GM06990 (cell line): Measurements from ENCODE around the gene FAM187B.

ENCODE experiments used
- DNase-seq: peaks from one replicate; pipeline ENCODE4 v3.0.0-alpha.2; 2011; ENCODE audit not compliant: insufficient read length; ENCODE audit errors: extremely low read depth
- H3K27me3 ChIP-seq: replicated peaks from 2 replicates; pipeline ENCODE4 v1.6.0; 2011; ENCODE audit warnings: low read length; ENCODE audit not compliant: control insufficient read depth, insufficient read depth
- H3K36me3 ChIP-seq: 2 replicates; pipeline ENCODE4 v1.5.1; 2011; ENCODE audit warnings: low read length; ENCODE audit not compliant: control insufficient read depth, insufficient read depth
- H3K4me3 ChIP-seq: replicated peaks from 2 replicates; pipeline ENCODE4 v1.5.1; 2011; ENCODE audit warnings: low read depth, mild to moderate bottlenecking, control low read depth, low read length
- TF ChIP-seq, protein P1 (sequence below): IDR thresholded peaks from 2 replicates; pipeline ENCODE4 v1.5.1; 2011; ENCODE audit warnings: low read length, control low read depth, mild to moderate bottlenecking, inconsistent platforms; ENCODE audit not compliant: insufficient read depth, poor library complexity, severe bottlenecking

Gene FAM187B

DNA sequence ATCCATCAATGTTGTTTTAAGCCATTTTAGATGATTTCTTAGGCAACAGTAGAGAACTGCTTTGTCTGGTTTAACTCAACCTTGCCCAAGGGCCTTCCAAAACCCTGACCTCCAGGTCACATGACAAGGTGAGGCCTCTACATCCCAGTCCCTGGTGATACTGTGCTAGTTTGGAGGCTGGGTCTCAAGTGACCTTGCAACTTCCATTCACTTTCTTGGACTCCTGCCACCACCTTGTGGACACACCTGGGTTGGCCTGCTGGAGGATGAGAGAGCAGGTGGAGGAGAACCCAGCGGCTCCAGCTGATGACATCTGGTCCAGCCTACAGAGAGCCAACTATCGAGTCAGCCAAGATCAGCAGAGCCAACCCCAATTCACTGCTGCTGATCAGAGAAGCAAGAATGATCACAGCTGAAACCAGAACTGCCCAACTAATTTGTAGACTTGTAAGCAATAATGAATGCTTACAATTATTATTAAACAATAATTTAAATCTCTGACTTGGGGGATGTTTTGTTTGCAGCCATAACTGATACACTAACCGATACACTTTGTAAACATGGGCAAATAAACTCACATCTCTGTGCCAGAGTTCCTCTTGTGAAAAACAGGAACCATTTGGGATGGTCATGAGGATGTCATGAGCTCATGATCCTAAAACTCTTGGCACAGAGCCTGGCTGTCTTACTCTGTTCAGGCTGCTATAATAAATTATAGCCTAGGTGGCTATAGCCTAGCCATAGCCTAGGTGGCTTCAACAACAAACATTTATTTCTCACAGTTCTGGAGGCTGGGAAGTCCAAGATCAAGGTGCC is 11.5 kb downstream of the FAM187B start:
- peak; percentile 30 for DNase-seq
- Histone ChIP-seq H3K36me3 (no peaks in the 10 kb centered on the region), H3K27me3 (no peaks in the 10 kb centered on the region)

DNA sequence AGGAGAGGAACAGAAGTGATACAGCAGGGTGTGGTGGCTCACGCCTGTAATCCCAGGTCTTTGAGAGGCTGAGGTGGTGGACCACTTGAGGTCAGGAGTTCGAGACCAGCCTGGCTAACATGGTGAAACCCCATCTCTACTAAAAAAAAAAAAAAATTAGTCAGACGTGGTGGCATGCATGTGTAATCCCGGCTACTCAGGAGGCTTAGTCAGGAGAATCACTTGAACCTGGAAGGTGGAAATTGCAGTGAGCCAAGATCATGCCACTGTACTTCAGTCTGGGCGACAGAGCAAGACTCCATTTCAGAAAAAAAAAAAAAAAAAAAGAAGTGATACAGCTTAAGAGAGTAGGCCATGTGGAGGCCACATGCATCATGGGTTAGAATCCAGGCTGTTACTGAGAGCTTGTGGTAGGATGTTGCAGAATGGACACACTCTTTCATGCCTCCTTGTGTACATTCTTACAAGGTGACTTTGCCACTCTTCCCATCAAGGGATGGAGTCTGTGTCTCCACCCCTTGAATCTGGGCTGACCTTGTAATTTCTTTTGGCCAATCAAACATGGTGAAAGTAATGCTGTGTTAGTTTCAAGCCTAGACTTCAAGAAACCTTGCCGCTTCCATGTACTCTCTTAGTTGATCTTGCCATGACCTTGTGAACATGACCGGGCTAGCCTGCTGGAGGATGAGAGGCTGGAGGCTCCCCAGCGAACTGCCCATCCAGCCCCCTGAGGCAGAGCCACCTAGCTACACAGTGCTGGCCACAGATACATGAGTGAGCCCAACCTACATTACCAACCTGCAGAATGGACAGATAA is 12.3 kb downstream of the FAM187B start:
- Histone ChIP-seq H3K27me3 (no peaks in the 10 kb centered on the region), H3K36me3 (no peaks in the 10 kb centered on the region), H3K4me3 (no peak overlapping the region)
- DNase-seq, result no peak
- TF ChIP-seq, protein P1, sequence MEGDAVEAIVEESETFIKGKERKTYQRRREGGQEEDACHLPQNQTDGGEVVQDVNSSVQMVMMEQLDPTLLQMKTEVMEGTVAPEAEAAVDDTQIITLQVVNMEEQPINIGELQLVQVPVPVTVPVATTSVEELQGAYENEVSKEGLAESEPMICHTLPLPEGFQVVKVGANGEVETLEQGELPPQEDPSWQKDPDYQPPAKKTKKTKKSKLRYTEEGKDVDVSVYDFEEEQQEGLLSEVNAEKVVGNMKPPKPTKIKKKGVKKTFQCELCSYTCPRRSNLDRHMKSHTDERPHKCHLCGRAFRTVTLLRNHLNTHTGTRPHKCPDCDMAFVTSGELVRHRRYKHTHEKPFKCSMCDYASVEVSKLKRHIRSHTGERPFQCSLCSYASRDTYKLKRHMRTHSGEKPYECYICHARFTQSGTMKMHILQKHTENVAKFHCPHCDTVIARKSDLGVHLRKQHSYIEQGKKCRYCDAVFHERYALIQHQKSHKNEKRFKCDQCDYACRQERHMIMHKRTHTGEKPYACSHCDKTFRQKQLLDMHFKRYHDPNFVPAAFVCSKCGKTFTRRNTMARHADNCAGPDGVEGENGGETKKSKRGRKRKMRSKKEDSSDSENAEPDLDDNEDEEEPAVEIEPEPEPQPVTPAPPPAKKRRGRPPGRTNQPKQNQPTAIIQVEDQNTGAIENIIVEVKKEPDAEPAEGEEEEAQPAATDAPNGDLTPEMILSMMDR, result no peak

More for the DNA sequence above, 11.5 kb downstream of the FAM187B start:
- H3K4me3 ChIP-seq, result no peak overlapping the region
- TF ChIP-seq, protein P1, result peak; percentile 25

DNA sequence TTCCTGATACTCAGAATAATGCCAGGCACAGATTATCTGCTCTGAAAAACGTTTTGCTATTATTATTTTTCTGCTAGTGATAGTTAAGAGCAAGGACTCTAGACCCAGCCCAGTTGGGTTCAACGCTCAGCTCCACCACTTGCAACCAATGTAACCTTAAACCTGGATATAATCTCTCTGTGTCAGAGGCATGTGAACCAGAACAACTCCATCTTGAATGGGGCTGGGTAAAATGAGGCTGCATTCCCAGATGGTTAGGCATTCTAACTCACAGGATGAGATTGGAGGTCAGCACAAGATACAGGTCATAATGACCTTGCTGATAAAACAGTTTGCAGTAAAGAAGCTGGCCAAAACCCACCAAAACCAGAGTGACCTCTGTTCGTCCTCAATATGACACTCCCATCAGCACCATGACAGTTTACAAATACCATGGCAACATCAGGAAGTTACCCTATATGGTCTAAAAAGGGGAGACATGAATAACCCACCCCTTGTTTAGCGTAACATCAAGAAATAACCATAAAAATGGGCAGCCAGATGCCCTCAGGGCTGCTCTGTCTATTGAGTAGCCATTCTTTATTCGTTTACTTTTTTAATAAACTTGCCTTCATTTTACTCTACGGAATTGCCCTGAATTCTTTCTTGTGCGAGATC is 13.6 kb downstream of the FAM187B start:
- Histone ChIP-seq H3K4me3 (no peak overlapping the region), H3K27me3 (no peaks in the 10 kb centered on the region)
- DNase-seq, result no peak

DNA sequence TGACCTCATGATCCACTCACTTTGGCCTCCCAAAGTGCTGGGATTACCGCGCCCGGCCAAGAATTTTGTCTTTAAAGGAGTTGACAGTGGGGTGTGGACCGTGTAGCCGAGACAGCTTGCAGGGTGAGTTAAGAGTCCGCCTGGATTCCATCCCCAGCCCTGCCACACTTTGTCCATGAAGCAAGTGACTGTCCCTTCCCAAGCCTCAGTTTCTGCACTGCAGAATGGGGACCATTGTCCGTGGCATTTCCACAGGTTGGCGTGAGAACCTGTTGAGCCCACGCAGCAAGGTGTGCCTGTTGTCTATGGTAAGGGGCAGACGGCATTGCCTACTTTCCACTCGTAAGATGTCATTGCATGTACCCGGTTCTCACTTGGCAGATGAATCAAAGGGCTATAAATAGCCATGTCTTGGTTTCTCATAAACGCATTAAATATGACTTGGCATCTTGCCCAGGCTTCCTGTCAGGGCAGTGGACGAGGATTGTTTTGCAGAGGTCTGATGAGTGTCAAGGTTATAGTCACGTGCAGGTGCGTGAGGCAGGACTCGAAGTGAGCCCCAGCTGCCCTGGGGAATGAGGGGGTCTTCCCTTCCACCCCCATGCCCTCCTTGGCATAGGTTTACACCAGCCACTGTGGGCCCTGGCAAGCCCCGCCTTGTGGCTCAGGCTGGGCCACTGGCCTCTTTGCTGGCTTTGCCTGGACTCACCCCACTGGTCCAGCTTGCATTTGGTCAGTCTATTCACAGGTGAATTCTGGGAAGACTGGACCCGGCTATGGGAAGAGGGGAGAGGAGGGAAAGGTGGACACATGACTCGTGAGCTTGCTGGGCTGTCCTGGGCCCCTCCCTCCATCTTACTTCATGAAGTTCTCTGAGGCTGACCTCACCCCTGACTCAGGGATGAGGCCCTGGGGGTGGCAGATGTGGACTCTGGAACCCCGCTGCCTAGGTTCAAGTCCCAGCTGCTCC is 14.6 kb downstream of the FAM187B start:
- Histone ChIP-seq H3K4me3 (no peak overlapping the region), H3K36me3 (no peaks in the 10 kb centered on the region), H3K27me3 (no peaks in the 10 kb centered on the region)
- TF ChIP-seq, protein P1, result no peak
- DNase-seq, result peak; percentile 75

More for the DNA sequence above, 13.6 kb downstream of the FAM187B start:
- TF ChIP-seq, protein P1, result no peak
- H3K36me3 ChIP-seq, result no peaks in the 10 kb centered on the region

DNA sequence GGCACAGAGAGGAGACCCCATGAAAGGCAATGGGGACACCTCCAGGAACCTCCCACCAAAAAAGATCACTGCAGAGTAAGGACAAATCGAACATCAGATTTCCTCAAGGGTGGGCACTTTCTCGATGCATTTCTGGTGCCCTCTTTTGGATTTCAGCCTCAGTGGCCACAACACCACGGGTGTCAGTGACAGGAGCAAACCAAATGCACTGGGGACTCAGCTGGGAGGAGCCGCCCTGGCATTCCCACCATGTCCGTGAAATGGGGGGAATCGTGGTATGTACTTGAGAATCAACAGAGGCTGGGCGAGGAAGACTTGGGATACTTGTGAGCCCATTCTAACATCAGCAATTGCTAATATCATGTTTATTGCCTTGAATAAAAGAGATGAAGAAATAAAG is 16.3 kb downstream of the FAM187B start:
- DNase-seq, result no peak
- H3K4me3 ChIP-seq, result no peak overlapping the region
- TF ChIP-seq, protein P1, result no peak
- H3K27me3 ChIP-seq, result no peaks in the 10 kb centered on the region
- H3K36me3 ChIP-seq, result no peaks in the 10 kb centered on the region
